ENCODE results near the gene PHLDB1.

DNA sequence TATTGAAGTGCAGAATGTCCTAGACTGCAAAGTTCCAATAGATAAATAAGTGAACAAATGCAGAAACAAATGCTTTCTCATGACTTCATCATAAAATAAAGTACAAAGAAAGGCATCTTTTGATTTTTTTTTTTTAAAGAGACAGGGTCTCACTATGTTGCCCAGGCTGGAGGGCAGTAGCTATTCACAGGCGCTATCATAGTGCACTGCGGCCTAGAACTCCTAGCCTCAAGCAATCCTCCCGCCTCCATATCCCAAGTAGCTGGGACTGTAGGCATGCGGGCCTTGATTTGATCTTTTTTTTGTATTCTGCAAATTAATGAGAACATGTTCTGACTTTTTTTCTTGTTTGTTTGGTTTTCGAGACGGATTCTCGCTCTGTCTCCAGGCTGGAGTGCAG, 32.8 kb upstream of the PHLDB1 start:
- TF ChIP-seq CTCF (IDR thresholded peaks at IDR 0.05): no peak
- no peak for TF ChIP-seq POLR2A (IDR thresholded peaks at IDR 0.05)
